ENCODE measurements around the gene RHOBTB3.

DNA sequence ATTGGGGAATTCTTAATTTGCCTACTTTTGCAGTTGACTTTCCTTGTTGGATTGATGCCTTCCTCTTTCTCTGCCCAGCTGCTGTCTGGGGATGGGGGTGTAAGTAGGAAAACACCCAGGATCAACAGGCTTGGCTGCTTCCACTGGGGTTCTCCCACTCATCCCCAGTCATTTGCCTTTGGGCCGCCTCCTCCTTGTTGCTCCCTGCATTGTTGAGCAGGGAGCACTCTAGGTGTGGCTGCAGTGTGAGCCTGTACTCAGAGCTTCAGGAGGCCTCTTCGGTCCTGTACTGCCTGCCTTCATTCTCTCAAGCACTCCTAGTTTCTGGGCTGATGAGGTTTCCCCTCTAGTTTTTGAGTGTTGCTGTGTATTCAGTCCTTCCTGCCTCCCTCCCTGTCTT lies 12.1 kb downstream of the RHOBTB3 start:
- no peak for TF ChIP-seq EZH2 (IDR thresholded peaks at IDR 0.05; ENCODE audit: insufficient read depth, low read length)
- TF ChIP-seq, protein P1, sequence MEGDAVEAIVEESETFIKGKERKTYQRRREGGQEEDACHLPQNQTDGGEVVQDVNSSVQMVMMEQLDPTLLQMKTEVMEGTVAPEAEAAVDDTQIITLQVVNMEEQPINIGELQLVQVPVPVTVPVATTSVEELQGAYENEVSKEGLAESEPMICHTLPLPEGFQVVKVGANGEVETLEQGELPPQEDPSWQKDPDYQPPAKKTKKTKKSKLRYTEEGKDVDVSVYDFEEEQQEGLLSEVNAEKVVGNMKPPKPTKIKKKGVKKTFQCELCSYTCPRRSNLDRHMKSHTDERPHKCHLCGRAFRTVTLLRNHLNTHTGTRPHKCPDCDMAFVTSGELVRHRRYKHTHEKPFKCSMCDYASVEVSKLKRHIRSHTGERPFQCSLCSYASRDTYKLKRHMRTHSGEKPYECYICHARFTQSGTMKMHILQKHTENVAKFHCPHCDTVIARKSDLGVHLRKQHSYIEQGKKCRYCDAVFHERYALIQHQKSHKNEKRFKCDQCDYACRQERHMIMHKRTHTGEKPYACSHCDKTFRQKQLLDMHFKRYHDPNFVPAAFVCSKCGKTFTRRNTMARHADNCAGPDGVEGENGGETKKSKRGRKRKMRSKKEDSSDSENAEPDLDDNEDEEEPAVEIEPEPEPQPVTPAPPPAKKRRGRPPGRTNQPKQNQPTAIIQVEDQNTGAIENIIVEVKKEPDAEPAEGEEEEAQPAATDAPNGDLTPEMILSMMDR (IDR thresholded peaks at IDR 0.05; ENCODE audit: insufficient read depth, low read depth, low read length), result no peak

Measured in astrocyte (in vitro differentiated cells and primary cell).